Neutrophil (primary cell): Measurements from ENCODE around the gene GPR35.

Source experiments
- H3K27ac ChIP-seq: fragments of 200-600 bp; sonication (generic); 2 replicates; pipeline ENCODE4 v1.5.1; 2016; ENCODE audit warnings: mild to moderate bottlenecking, moderate library complexity
- H3K27me3 ChIP-seq: fragments of 200-600 bp; sonication (generic); 2 replicates; pipeline ENCODE4 v1.6.0; 2016; ENCODE audit warnings: mild to moderate bottlenecking
- H3K36me3 ChIP-seq: fragments of 200-600 bp; sonication (generic); 2 replicates; pipeline ENCODE4 v1.5.1; 2017
- H3K4me1 ChIP-seq, 2 experiments: fragments of 200-600 bp in 1 of 2; sonication (generic) in 1 of 2; 1 replicate in 1 of 2; 2 replicates in 1 of 2; pipeline versions ENCODE4 v1.5.1 to v1.6.1; 2013 to 2016; ENCODE audit warnings: low read depth in 1 of 2, low read length in 1 of 2, mild to moderate bottlenecking in 1 of 2, moderate library complexity in 1 of 2; ENCODE audit not compliant: control insufficient read depth in 1 of 2, insufficient read depth in 1 of 2
- H3K4me3 ChIP-seq, 2 experiments: fragments of 200-600 bp in 1 of 2; sonication (generic) in 1 of 2; 1 replicate in 1 of 2; 2 replicates in 1 of 2; pipeline ENCODE4 v1.5.1; 2013 to 2016; ENCODE audit warnings: low read depth in 1 of 2, low read length in 1 of 2, mild to moderate bottlenecking in 1 of 2, moderate library complexity in 1 of 2
- H3K9me3 ChIP-seq: fragments of 200-600 bp; sonication (generic); 2 replicates; pipeline ENCODE4 v1.5.1; 2016
- TF ChIP-seq, protein P1 (sequence below): fragments of 200-600 bp; sonication (generic); IDR thresholded peaks from 2 replicates; pipeline ENCODE4 v1.5.1; 2016; ENCODE audit warnings: antibody characterized with exemption

Gene GPR35

DNA sequence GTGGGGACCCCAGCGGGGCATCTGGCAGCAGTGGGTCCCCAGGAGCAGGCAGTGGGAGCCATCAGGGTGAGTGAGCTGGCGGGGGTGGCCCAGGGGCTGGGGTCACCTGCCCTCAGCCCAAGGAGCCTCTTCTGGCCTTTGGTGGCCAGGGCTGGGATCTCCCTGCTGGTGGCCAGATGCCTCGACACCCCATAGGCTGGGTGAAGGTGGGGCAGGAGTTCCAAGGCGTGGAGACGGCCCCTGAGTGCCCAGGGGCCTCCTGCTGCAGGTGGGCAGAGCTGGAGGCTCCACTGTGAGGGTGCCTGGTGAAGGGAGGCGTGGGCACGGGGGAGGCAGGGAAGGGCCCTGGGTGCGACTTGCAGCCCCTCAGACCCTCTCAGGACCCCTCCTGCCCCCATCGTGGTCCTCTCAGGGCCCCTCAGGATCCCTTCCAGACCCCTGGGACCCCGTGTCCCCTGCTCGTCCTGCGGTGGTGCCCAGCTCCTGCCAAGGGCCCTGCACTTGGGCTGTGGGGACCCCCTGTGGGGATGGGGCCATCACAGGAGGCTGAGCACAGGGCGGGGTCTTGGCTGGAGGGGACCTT lies 5.0 kb upstream of the GPR35 start:
- peaks cover 26 to 39% of the 10 kb centered on the region in 2 experiments for H3K4me1 ChIP-seq
- H3K9me3 ChIP-seq = no peaks in the 10 kb centered on the region
- peaks cover 32% of the 10 kb centered on the region for H3K27me3 ChIP-seq
- no peak overlapping the region for H3K27ac ChIP-seq
- no peak overlapping the region for H3K4me3 ChIP-seq
- TF ChIP-seq, protein P1, sequence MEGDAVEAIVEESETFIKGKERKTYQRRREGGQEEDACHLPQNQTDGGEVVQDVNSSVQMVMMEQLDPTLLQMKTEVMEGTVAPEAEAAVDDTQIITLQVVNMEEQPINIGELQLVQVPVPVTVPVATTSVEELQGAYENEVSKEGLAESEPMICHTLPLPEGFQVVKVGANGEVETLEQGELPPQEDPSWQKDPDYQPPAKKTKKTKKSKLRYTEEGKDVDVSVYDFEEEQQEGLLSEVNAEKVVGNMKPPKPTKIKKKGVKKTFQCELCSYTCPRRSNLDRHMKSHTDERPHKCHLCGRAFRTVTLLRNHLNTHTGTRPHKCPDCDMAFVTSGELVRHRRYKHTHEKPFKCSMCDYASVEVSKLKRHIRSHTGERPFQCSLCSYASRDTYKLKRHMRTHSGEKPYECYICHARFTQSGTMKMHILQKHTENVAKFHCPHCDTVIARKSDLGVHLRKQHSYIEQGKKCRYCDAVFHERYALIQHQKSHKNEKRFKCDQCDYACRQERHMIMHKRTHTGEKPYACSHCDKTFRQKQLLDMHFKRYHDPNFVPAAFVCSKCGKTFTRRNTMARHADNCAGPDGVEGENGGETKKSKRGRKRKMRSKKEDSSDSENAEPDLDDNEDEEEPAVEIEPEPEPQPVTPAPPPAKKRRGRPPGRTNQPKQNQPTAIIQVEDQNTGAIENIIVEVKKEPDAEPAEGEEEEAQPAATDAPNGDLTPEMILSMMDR = no peak
- no peaks in the 10 kb centered on the region for H3K36me3 ChIP-seq

DNA sequence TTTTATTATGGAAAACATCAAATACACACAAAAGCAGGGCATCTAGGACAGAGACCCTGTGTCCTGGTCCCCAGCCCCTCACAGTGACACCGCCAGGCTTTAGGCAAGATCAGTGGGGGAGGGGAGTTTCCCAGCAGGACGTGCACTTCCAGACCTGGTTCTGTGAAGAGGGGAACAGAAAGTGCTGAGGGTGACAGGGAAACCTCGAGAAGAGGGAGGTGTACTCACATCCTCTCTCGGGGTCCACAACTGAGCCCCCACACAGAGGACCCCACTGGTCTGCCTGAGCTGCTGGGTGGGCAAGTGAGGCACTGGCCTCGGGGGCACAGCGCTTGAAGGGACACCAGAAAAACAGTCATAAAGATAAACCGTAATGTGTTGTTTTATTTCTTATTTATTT lies 4.4 kb upstream of the GPR35 start:
- no peak overlapping the region for H3K27ac ChIP-seq
- H3K27me3 ChIP-seq = peaks cover 34% of the 10 kb centered on the region
- H3K36me3 ChIP-seq = no peaks in the 10 kb centered on the region
- H3K4me3 ChIP-seq = no peak overlapping the region
- peaks cover 31 to 42% of the 10 kb centered on the region in 2 experiments for H3K4me1 ChIP-seq
- TF ChIP-seq, protein P1 = no peak
- H3K9me3 ChIP-seq = no peaks in the 10 kb centered on the region

DNA sequence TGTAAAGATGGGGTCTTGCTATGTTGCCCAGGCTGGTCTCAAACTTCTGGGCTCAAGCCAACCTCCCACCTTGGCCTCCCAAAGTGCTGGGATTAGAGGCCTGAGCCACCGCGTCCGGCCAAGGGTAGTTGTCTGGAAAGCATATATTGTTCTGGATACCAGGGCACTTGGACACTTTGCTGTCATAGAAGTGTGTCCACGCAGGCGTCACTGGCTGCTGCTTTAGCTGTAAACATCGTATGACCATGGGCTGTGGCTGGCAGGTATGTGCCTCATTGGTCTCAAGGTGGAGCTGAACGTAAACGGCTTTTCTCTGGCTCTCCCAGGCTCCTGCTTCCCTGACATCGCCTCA lies 3.2 kb upstream of the GPR35 start:
- H3K27ac ChIP-seq = no peak overlapping the region
- H3K36me3 ChIP-seq = no peaks in the 10 kb centered on the region
- peaks cover 37% of the 10 kb centered on the region for H3K27me3 ChIP-seq
- H3K4me1 ChIP-seq = peaks cover 33 to 47% of the 10 kb centered on the region in 2 experiments
- no peaks in the 10 kb centered on the region for H3K9me3 ChIP-seq
- TF ChIP-seq, protein P1 = no peak
- no peak overlapping the region for H3K4me3 ChIP-seq

DNA sequence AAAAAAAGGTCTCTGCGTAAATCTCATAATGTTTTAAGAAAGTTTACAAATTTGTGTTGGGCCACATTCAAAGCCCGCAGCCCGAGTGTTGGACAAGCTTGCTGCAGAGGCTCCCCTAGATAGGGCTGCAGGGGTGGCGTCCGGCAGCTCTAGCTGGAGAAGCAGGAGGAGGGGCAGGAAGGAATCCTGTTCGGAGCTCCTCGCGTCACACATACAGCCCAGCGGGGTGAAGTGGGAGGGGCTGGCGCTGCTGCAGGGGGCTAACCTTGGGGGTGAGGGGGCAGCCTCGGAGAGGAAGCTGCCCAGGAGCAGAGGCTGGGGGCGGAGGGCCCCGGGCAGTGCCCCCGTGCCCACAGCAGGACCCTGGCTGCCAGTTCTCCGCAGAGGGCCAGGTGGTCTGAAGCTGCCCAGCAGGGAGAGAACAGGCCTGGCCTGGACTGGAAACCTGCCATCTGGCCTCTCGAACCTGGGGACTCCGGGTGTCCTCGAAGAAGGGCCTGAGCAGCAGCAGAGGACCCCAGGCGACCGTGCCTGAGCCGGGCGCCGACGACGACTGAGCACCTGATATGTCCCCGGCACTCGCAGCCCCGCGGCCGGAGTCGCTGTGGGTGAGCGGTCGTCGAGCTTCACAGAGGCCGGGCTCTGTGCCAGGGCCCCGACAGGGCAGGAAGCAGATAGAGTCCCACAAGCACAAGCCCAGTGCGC lies 2.6 kb upstream of the GPR35 start:
- Histone ChIP-seq H3K27me3 (peaks cover 38% of the 10 kb centered on the region), H3K9me3 (no peaks in the 10 kb centered on the region), H3K4me1 (peaks cover 35 to 50% of the 10 kb centered on the region in 2 experiments), H3K36me3 (no peaks in the 10 kb centered on the region), H3K4me3 (no peak overlapping the region), H3K27ac (no peak overlapping the region)
- TF ChIP-seq, protein P1 = no peak

DNA sequence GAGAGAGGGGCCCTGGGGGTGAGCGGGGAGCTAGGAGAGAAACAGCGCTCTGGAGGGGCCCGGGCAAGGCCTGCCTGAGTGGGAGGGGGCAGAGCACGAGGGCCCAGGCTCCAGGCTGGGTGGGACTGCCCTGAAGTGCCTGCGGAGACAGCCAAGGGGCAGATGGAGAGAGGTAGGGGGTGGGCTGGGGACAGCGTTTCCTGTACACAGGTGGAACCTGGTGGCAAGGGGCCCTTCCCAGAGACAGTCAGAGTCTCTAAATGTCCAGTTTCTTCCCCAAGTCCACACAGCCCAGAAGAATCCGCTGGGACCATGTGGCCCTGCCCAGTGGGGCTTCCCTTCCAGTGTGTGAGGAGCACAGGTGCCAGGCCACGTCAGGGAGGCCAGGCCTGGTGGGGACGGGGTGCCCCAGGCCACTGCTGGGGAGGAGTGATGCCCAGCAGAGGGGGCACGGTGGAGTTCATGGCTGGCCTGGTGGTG lies 1.7 kb upstream of the GPR35 start:
- Histone ChIP-seq H3K4me3 (no peak overlapping the region), H3K27ac (no peak overlapping the region), H3K9me3 (no peaks in the 10 kb centered on the region), H3K36me3 (no peaks in the 10 kb centered on the region), H3K4me1 (peaks cover 35 to 50% of the 10 kb centered on the region in 2 experiments), H3K27me3 (peaks cover 38% of the 10 kb centered on the region)
- TF ChIP-seq, protein P1 = no peak
